GM18867 (cell line): ENCODE results near the gene SPNS1.

Experiments used
- ATAC-seq: cut with Tn5 transposase; IDR thresholded peaks from one replicate; pipeline ENCODE4 v1.9.1; 2021; ENCODE audit warnings: mild to moderate bottlenecking, moderate library complexity; ENCODE audit not compliant: unreplicated experiment

SPNS1 gene

GRCh38 chr16:29025218-29025617 lies 50.6 kb downstream of the SPNS1 start:
- ATAC-seq, result no peak

- ATAC-seq, result no peak
These were observed 51.2 kb downstream of the SPNS1 start for GRCh38 chr16:29025735-29026134.

- no peak for ATAC-seq
These were observed 54.0 kb downstream of the SPNS1 start for GRCh38 chr16:29028457-29029167.

- ATAC-seq, result no peak
These were observed 54.8 kb downstream of the SPNS1 start for GRCh38 chr16:29029168-29029994.

GRCh38 chr16:29030086-29030840 lies 55.7 kb downstream of the SPNS1 start:
- no peak for ATAC-seq
